B cell (primary cell): ENCODE data around the gene SYMPK. TPM values are rescaled to one million over a fixed set of nuclear protein-coding genes. Genes with fewer than 3 reads are reported as not detected.

Experiments
- ATAC-seq: fragments of 200-7000 bp; cut with Tn5 transposase; one replicate; pipeline ENCODE4 v1.10.0; 2021; ENCODE audit warnings: low read depth, mild to moderate bottlenecking, moderate number of reproducible peaks, moderate library complexity
- CTCF ChIA-PET: fragments of 350-600 bp; sonication (Branson Sonifier 250); formaldehyde crosslinking; loops from one replicate; lab custom pipeline; 2021; ENCODE audit warnings: antibody characterized with exemption, inconsistent platforms; lab: Charles Lee
- POLR2A ChIA-PET: fragments of 350-600 bp; sonication (Branson Sonifier 250); formaldehyde crosslinking; loops from one replicate; lab custom pipeline; 2021; ENCODE audit warnings: antibody characterized with exemption; lab: Charles Lee
- DNase-seq: peaks from one replicate; pipeline ENCODE4 v3.0.0; 2013
- H2AFZ ChIP-seq: 2 replicates; pipeline ENCODE4 v1.6.1; 2012; ENCODE audit warnings: mild to moderate bottlenecking, low read depth, low read length; ENCODE audit not compliant: insufficient read depth, poor library complexity, severe bottlenecking
- H3K27ac ChIP-seq, 2 donors: 1 replicate in 1 of 2; 2 replicates in 1 of 2; pipeline ENCODE4 v1.5.1; 2012 to 2013; ENCODE audit warnings: low read length in 2 of 2, mild to moderate bottlenecking in 2 of 2, moderate library complexity in 1 of 2
- H3K27me3 ChIP-seq, 4 experiments: fragments of 200-600 bp in 1 of 4; sonication (generic) in 1 of 4; replicated peaks in 1 of 4; 1 replicate in 2 of 4; 2 replicates in 2 of 4; pipeline versions ENCODE4 v1.6.1 to v1.7.0; 2013 to 2016; ENCODE audit warnings: low read length in 3 of 4, mild to moderate bottlenecking in 2 of 4, mixed read lengths in 1 of 4, moderate library complexity in 1 of 4; ENCODE audit not compliant: insufficient read depth in 4 of 4, control insufficient read depth in 3 of 4; ENCODE audit errors: control extremely low read depth in 1 of 4
- H3K36me3 ChIP-seq, 2 experiments: replicated peaks in 1 of 2; 1 replicate in 1 of 2; 2 replicates in 1 of 2; pipeline versions ENCODE4 v1.6.1 to v1.7.1; 2013; ENCODE audit warnings: low read length in 1 of 2; ENCODE audit not compliant: insufficient read depth in 2 of 2, control insufficient read depth in 1 of 2; ENCODE audit errors: control extremely low read depth in 1 of 2, extremely low read depth in 1 of 2
- H3K4me1 ChIP-seq, 2 donors: fragments of 200-600 bp in 1 of 2; sonication (generic) in 1 of 2; 1 replicate in 1 of 2; 2 replicates in 1 of 2; pipeline versions ENCODE4 v1.5.1 to v1.6.1; 2013 to 2017; ENCODE audit warnings: low read length in 2 of 2; ENCODE audit not compliant: control insufficient read depth in 2 of 2, insufficient read depth in 2 of 2
- H3K4me2 ChIP-seq: replicated peaks from 2 replicates; pipeline ENCODE3; 2012; ENCODE audit warnings: mild to moderate bottlenecking, low read depth, low read length; ENCODE audit not compliant: poor library complexity, severe bottlenecking
- H3K4me3 ChIP-seq, 5 experiments: fragments of 200-600 bp in 1 of 5; sonication (generic) in 1 of 5; 1 replicate in 3 of 5; 2 replicates in 2 of 5; pipeline versions ENCODE4 v1.5.1 to v1.7.0; 2011 to 2016; ENCODE audit warnings: low read length in 4 of 5, mild to moderate bottlenecking in 4 of 5, low read depth in 2 of 5, control low read depth in 1 of 5, moderate library complexity in 1 of 5; ENCODE audit not compliant: insufficient read depth in 1 of 5; ENCODE audit errors: control extremely low read depth in 1 of 5, extremely low read depth in 1 of 5
- H3K79me2 ChIP-seq: fragments of 200-600 bp; sonication (generic); one replicate; pipeline ENCODE4 v1.6.0; 2016; ENCODE audit warnings: low read length; ENCODE audit not compliant: control insufficient read depth, insufficient read depth
- H3K9ac ChIP-seq: fragments of 200-600 bp; sonication (generic); 2 replicates; pipeline ENCODE4 v1.6.1; 2017; ENCODE audit warnings: mild to moderate bottlenecking, low read length, moderate library complexity
- H3K9me3 ChIP-seq, 3 donors: one replicate each; pipeline versions ENCODE4 v1.6.1 to v1.7.1; 2013; ENCODE audit warnings: low read length in 2 of 3; ENCODE audit not compliant: control insufficient read depth in 2 of 3, insufficient read depth in 1 of 3; ENCODE audit errors: control extremely low read depth in 1 of 3
- H4K20me1 ChIP-seq: 2 replicates; pipeline ENCODE4 v1.6.0; 2012; ENCODE audit warnings: mild to moderate bottlenecking, low read length; ENCODE audit not compliant: insufficient read depth, control insufficient read depth, poor library complexity, severe bottlenecking
- H3K27ac Mint-ChIP-seq: one replicate; pipeline ENCODE4 v1.8.0; 2021; ENCODE audit warnings: mixed read lengths
- H3K27me3 Mint-ChIP-seq: one replicate; pipeline ENCODE4 v1.8.0; 2021; ENCODE audit warnings: mixed read lengths
- H3K4me1 Mint-ChIP-seq: one replicate; pipeline ENCODE4 v1.8.0; 2021; ENCODE audit warnings: mixed read lengths
- H3K4me3 Mint-ChIP-seq: one replicate; pipeline ENCODE4 v1.8.0; 2021; ENCODE audit warnings: mixed read lengths
- H3K9me3 Mint-ChIP-seq: one replicate; pipeline ENCODE4 v1.8.0; 2022; ENCODE audit warnings: mixed read lengths; ENCODE audit not compliant: insufficient read depth
- EZH2 ChIP-seq: IDR thresholded peaks from 2 replicates; pipeline ENCODE4 v1.6.1; 2012; ENCODE audit warnings: borderline replicate concordance, low read depth, mild to moderate bottlenecking, moderate library complexity, low read length; ENCODE audit not compliant: insufficient read depth, poor library complexity, severe bottlenecking
- WGBS: methylation state at CpG from one replicate; pipeline ENCODE4 v1.1.5; 2013; ENCODE audit warnings: missing lambda C conversion rate; ENCODE audit not compliant: insufficient coverage; 5-methylcytosine and 5-hydroxymethylcytosine counted together
- intact Hi-C: fragments of 100-400 bp; cut with micrococcal nuclease; formaldehyde crosslinking; loops from one replicate; pipeline ENCODE4 v1.10.0; 2022
- polyA plus RNA-seq: library from polyadenylated mRNA; depleted of rRNA; stranded (reverse); fragments of >200 nt; gene quantifications from 2 replicates; pipeline ENCODE4 v1.2.3, GENCODE V29; 2012
- total RNA-seq, 2 donors: library from RNA; stranded (reverse); fragments of 120-200 nt in 1 of 2; gene quantifications; 1 replicate in 1 of 2; 2 replicates in 1 of 2; pipeline versions ENCODE4 v1.2.3 to v1.2.4, GENCODE V29; 2013 to 2022
- TF ChIP-seq, protein P1 (sequence below): fragments of 200-600 bp; IDR thresholded peaks from one replicate; pipeline ENCODE4 v1.8.0; 2022; ENCODE audit warnings: antibody characterized with exemption, mild to moderate bottlenecking

The SYMPK gene
- total and polyA plus RNA-seq, 2 donors (not counting 1 experiment from before 2014, with no cell fraction given), result 119 to 138 TPM

DNA sequence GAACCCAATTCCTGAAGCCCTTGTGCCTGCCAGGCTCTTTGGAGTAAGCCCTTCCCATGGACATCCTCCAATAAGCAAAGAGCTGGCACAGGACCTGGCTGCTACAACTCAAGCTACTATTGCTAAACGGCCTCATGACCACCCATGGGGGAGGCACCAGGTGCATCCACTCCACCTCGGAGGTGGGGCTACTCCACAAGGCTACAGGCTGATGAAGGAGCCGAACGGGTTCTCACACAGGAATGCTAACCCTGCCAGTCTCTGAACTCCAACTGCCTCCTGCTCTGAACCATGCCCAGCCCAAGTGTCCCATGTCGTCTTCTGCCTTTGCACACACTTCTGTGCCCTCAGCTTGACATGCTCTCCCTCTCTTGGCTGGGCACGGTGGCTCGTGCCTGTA is 10.0 kb downstream of the SYMPK start:
- H4K20me1 ChIP-seq, result peaks cover 40% of the 10 kb centered on the region
- no peak overlapping the region for H3K9ac ChIP-seq
- 89% methylated on average over 7 of the region's 7 CpGs for WGBS
- H3K27ac Mint-ChIP-seq, result no peak overlapping the region
- H3K9me3 Mint-ChIP-seq, result no peaks in the 10 kb centered on the region
- DNase-seq (no peak), ATAC-seq (no peak)
- H3K9me3 ChIP-seq, result no peaks in the 10 kb centered on the region
- peaks cover 61% of the 10 kb centered on the region for H3K79me2 ChIP-seq
- CTCF ChIA-PET, result interaction anchor here (0.6 kb wide), 1 partner anchor 749 kb away, joined by 6 read pairs; no protein-coding TSS in a partner anchor
- H3K27me3 Mint-ChIP-seq, result no peaks in the 10 kb centered on the region
- intact Hi-C loops, result no loop called here
- no peak overlapping the region for H3K27ac ChIP-seq
- no peaks in the 10 kb centered on the region for H3K4me1 ChIP-seq
- POLR2A ChIA-PET, result no interaction called here
- H2AFZ ChIP-seq, result no peak overlapping the region
- no peaks in the 10 kb centered on the region for H3K4me1 Mint-ChIP-seq
- H3K27me3 ChIP-seq, result no peaks in the 10 kb centered on the region
- peaks cover 9 to 59% of the 10 kb centered on the region in 2 experiments for H3K36me3 ChIP-seq
- H3K4me3 Mint-ChIP-seq, result no peak overlapping the region
- TF ChIP-seq, protein P1, sequence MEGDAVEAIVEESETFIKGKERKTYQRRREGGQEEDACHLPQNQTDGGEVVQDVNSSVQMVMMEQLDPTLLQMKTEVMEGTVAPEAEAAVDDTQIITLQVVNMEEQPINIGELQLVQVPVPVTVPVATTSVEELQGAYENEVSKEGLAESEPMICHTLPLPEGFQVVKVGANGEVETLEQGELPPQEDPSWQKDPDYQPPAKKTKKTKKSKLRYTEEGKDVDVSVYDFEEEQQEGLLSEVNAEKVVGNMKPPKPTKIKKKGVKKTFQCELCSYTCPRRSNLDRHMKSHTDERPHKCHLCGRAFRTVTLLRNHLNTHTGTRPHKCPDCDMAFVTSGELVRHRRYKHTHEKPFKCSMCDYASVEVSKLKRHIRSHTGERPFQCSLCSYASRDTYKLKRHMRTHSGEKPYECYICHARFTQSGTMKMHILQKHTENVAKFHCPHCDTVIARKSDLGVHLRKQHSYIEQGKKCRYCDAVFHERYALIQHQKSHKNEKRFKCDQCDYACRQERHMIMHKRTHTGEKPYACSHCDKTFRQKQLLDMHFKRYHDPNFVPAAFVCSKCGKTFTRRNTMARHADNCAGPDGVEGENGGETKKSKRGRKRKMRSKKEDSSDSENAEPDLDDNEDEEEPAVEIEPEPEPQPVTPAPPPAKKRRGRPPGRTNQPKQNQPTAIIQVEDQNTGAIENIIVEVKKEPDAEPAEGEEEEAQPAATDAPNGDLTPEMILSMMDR, result no peak
- no peak for TF ChIP-seq EZH2
- no peak overlapping the region for H3K4me2 ChIP-seq
- H3K4me3 ChIP-seq, result no peak overlapping the region

DNA sequence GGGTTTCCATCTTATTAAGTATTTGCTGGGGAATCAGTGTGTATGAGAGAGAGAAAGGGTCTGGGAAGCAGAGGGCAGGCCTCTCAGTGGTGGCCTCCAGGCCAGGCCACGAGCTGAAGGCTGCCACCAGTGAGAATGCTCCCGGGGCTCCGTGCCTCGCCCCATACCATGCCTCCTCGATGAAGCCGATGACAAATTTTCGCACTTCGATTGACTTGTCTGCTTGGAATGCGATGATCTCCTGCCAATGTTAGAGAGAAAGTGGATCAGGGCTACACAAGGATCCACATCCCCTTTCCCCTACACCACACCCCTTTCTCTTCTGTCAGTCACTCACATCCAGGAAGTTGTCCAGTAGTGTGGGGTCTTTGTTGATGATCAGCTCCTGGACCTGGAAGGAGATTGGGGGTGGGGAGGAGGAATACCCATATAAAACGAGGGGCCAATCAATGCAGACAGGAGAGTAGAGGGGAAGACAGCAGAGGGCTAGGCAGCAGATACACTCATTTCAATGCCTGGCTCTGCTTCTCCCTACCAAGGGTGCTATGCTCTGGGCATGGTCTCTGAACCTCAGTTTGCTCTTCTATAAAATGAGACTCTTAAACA is 10.7 kb downstream of the SYMPK start:
- H3K4me1 ChIP-seq, result no peaks in the 10 kb centered on the region
- H3K9me3 ChIP-seq, result no peaks in the 10 kb centered on the region
- H2AFZ ChIP-seq, result no peak overlapping the region
- intact Hi-C loops, result no loop called here
- no peaks in the 10 kb centered on the region for H3K27me3 ChIP-seq
- TF ChIP-seq, protein P1, result no peak
- Mint-ChIP-seq H3K4me3 (no peak overlapping the region), H3K4me1 (no peaks in the 10 kb centered on the region), H3K27me3 (no peaks in the 10 kb centered on the region), H3K27ac (no peak overlapping the region), H3K9me3 (no peaks in the 10 kb centered on the region)
- H3K9ac ChIP-seq, result no peak overlapping the region
- ATAC-seq (no peak), DNase-seq (no peak)
- ChIA-PET CTCF (no interaction called here), POLR2A (no interaction called here)
- peaks cover 11 to 62% of the 10 kb centered on the region in 2 experiments for H3K36me3 ChIP-seq
- WGBS, result 97% methylated on average over 6 of the region's 10 CpGs
- H4K20me1 ChIP-seq, result peaks cover 38% of the 10 kb centered on the region
- H3K27ac ChIP-seq, result no peak overlapping the region
- peaks cover 63% of the 10 kb centered on the region for H3K79me2 ChIP-seq
- H3K4me3 ChIP-seq, result no peak overlapping the region
- H3K4me2 ChIP-seq, result no peak overlapping the region
